ENCODE measurements around the gene ZFYVE19. TPM values are rescaled to one million over a fixed set of nuclear protein-coding genes. Genes with fewer than 3 reads are reported as not detected.

Gene ZFYVE19
- 25.7 and 26.0 TPM in 2 replicates for total RNA-seq

DNA sequence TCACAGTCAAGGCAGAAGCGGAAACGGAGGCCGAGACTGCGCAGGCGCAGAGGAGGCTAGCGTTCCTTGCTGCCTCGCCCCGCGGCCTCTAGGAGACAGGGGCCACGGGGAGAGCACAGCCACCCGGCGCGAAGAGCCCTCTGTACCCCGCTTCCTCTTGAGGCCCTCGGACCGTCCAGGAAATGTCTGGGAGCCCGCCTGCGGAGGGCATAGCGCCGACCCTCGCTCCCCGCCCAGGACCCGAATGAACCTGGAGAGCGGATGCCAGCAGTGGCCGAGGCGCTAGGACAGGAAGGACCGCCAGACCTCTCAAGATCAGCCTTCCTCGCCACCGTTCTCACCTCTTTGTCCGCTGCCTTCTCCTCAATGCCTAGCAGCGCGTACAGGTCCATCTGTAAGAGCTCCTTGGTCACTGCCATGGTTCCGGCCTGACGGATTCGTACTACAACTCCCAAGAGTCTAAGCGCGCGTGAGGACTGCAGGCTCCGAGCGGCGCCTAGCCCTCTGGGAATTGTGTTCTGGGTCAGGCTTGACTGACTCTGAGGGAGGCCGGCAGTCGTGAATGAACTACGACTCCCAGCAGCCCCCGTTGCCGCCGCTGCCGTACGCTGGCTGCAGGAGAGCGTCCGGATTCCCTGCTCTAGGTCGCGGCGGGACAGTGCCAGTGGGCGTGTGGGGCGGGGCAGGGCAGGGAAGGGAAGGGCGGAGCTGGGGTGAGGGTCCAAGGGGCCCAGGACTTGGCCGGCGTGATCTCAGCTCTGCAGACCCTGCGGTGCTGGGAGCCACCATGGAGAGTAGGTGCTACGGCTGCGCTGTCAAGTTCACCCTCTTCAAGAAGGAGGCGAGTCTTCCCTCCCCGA, at the start of gene ZFYVE19, which contains the start of gene DNAJC17:
Gene ZFYVE19, plus strand, starts transcription at position 62 of the 860 bp plus-strand sequence. Its CDS starts 501 bp downstream, at position 563.
Gene DNAJC17, minus strand, starts transcription at position 446 of the 860 bp plus-strand sequence. Its CDS starts 27 bp downstream, at position 419.
- peak; percentile 83 for DNase-seq (ENCODE audit: extremely low read depth, low read depth, low spot score)

- DNase-seq (ENCODE audit: extremely low read depth, low read depth, low spot score): no peak
These were observed 46.9 kb upstream of the ZFYVE19 start for GRCh38 chr15:40759961-40760360.

DNA sequence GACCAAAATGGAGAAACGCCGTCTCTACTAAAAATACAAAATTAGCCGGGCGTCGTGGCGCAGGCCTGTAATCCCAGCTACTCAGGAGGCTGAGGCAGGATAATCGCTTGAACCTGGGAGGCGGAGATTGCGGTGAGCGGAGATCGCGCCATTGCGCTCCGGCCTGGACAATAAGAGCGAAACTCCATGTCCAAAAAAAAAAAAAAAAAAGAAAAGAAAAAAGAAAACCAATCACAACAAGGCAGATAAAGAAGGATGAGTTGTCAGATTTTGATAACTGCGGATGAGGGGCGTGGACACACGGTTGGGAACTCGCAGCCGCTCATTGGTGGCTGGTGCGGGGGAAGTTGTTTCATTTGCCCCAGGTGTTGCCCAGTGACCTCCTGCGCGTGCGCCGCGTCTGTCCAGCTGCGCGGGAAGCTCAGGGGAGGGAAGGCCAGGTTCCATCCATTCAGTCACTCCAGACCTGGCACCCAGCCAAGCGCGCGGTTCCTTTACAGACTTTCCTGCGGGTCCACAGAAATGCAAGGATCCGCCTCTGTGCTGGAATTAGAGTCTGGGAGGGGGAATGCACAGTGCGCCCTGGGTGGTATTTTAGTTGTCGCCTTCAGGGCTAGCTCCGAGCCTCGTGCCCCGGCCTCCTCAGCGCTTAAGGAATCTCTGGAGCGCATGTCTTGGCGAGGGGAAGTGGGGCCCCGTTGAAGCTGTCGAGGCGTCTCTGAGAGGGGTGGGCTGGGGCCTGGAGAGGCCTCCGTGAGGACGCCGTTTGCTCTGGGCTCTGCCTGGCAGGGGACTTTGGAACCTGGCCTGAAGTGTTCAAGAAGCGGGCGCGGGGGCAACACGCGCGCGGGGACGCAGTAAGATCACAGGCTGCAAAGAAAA, 43.7 kb upstream of the ZFYVE19 start:
- no peak for DNase-seq (ENCODE audit: extremely low read depth, low read depth, low spot score)

GRCh38 chr15:40763801-40764628, 42.9 kb upstream of the ZFYVE19 start, which contains the start of gene GCHFR:
Gene GCHFR (plus strand): TSS chr15:40764068. CDS start chr15:40764181, 113 bp downstream.
- DNase-seq (ENCODE audit: extremely low read depth, low read depth, low spot score): no peak

- no peak for DNase-seq (ENCODE audit: extremely low read depth, low read depth, low spot score)
These were observed 42.2 kb upstream of the ZFYVE19 start for GRCh38 chr15:40764629-40765103.

- DNase-seq (ENCODE audit: extremely low read depth, low read depth, low spot score): no peak
These were observed 40.6 kb upstream of the ZFYVE19 start for GRCh38 chr15:40766194-40766815.

DNA sequence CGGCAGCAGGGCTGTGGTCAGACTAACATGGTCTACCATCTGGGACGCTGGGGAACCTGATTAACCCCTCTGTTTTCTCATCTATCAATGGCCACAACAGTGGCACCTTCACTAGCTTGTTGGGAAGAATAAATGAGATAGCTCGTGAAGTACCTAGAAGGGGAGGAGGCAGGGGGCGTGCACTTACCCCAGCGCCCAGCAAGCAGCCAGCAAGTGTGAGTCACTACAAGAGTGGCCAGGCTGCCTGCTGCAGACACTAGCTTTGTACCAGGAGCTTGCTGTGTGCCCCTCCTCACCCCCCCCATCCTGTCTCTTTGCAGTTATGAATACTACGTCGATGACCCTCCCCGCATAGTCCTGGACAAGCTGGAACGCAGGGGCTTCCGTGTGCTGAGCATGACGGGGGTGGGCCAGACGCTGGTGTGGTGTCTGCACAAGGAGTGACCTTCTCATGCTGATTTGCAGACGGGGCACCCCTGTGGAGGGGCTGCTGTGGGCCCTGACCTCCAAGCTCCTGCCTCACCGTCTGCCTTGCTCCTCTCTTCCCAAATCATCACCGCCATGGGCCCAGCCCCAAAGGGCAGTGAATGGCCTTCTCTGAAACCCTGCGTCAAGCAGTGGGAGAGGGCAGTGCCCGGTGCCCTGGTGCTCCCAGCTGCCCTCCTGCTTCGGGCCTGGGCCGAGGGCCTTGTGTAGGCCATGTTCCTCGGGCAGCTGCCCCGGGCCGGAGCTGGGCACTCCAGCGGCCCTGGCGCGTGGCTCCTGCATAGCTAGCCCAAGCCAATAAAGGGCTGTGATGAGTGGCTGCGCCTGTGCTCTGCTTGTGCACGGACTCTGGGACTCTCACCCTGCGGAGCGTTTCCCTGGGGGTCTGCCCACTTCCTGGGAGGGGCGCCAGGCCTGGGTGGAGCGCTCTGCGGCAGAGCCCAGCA, 39.7 kb upstream of the ZFYVE19 start:
- no peak for DNase-seq (ENCODE audit: extremely low read depth, low read depth, low spot score)

DNA sequence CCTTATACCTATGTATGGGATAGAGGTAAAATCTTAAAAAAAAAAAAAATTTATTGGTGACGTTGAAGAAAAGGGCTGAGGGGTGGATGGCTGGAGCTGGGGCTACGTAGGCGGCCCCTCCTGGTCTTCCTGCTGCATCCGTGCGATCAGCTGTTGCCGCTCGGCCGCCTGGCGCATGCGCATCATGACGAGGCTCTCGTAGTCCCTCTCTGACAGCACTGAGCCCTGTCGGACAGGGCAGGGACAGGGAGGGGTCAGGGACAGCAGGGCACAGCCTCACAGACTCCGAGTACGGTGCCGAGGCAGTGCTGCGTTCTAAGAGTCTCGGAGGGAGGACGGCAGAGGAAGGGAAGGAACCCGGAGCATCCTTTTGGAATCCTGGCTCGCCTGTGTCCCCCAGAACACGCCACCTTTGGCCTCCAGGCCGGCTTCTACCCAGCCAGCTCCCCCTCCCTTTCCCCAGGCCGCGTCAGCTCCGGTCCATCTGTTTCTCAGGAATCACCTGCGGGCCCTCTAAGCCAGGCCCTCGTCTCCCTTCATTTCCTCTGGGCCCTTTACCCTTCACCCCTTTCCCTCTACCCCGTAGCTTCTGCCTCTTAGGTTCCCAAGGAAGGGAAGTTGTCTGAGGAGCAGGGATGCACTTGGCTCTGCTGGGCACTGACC, 38.9 kb upstream of the ZFYVE19 start:
- DNase-seq (ENCODE audit: extremely low read depth, low read depth, low spot score): no peak

DNA sequence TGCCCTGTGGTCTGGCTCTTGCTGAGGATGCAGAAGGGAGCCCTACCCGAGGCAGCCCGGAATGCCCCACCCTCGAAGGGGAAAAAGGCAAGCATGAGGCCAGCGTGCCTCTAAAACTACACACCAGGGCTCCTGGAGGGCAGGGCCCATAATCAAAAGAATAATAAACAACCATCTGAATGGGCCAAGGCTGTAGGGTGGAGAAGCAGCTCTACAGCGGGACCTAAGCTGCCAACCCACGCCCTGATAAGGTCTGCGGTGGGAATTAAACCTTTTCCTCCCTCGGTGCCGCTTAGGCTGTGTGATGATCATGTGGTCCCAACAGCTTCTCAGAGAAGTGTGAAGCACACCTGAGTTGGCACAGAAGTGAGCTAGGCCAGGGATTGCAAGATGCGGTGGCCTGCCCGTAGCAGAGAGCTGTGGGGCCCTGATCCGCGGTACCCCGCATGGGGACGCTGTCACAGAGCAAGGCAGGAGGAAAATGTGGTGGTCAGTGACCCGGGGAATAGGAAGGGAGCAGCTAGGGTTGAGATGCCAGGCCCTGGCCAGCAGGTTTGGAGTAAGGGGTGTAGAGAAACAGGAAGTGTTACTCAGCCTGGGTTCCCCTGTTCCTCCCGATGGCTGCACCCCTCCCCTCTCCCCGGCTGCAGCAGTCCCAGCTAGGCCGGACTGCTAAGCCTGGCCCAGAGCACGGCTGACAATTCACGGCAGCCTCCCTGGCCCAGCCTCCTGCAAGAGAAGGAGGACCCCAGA, 38.2 kb upstream of the ZFYVE19 start:
- no peak for DNase-seq (ENCODE audit: extremely low read depth, low read depth, low spot score)

- no peak for DNase-seq (ENCODE audit: extremely low read depth, low read depth, low spot score)
These were observed 37.4 kb upstream of the ZFYVE19 start, which contains the start of gene C15orf62 for GRCh38 chr15:40769274-40770146. Gene C15orf62 (plus strand): TSS chr15:40769980. CDS start chr15:40770496, 516 bp downstream.

GRCh38 chr15:40770147-40770721, 36.7 kb upstream of the ZFYVE19 start:
- DNase-seq (ENCODE audit: extremely low read depth, low read depth, low spot score): no peak

DNA sequence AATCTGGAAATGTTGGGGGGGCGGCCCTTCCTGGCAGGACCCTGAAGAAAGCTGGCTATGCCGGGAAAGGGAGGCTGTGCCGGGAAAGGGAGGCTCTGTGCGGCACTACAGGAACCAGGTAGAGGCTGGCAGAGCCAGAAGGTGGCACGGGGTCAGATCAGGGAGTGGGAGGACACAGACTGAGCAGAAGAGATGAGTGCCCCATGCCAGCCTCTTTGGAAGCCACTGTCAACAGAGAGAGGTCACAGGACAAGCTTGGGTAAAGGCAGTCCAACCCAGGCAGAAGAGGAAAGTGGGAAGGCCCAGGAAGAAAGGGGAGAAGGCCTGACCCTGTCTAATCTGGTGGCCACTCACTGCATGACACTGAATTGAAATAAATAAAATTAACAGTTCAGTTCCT, 35.6 kb upstream of the ZFYVE19 start:
- DNase-seq (ENCODE audit: extremely low read depth, low read depth, low spot score): no peak

- DNase-seq (ENCODE audit: extremely low read depth, low read depth, low spot score): no peak
These were observed 34.9 kb upstream of the ZFYVE19 start for GRCh38 chr15:40772014-40772413.

DNA sequence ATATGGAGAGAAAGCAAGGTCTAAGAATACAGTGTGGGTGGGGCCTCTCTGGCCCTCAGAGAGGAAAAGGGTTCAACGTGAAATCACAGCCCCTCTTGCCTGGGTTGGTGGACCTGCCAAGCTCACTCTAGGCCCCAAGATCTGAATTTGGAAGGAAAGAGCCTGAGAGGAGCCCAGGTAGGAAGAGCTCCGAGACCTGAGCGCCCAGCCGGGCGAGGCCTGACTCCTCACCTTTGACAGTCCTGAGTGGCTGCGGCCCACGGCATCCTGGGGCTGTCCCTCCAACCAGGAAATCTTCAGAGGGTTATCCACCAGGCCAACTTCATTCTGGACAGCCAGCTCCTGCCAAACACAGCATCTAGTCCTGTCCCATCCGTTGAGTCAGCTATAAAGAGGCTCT, 33.4 kb upstream of the ZFYVE19 start:
- no peak for DNase-seq (ENCODE audit: extremely low read depth, low read depth, low spot score)

- DNase-seq (ENCODE audit: extremely low read depth, low read depth, low spot score): no peak
These were observed 33.0 kb upstream of the ZFYVE19 start for GRCh38 chr15:40773902-40774301.

DNA sequence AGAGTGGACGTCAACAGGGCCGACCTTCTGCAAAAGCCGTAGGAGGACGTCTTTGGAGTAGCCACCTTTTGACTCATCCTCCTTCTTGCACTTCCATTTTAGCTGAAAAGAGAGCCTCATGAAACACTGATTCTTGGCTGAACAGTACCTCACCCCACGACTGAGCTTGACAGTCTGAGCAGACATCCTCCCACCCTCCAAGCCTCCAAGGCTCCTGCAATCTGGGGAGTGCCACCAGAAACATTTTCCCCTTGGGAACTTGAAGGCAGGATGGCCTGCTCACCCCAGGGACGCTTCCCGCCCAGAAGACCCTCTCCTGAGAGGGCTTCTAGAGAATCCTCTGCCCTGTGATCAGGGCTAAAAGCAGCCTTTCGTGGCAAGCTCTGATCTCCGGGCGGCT, 31.9 kb upstream of the ZFYVE19 start:
- DNase-seq (ENCODE audit: extremely low read depth, low read depth, low spot score): no peak
